Fibroblast of peridontal ligament (primary cell): Measurements from ENCODE around the gene FKTN.
A peak's percentile ranks its signal among the peaks of the same experiment; 100 is the strongest.

Source experiments
- DNase-seq: peaks from one replicate; pipeline ENCODE4 v3.0.0-alpha.2; 2010; ENCODE audit errors: extremely low read depth

Gene FKTN

GRCh38 chr9:105632807-105633206, 74.9 kb downstream of the FKTN start:
- DNase-seq = no peak

GRCh38 chr9:105633411-105633810, 75.5 kb downstream of the FKTN start:
- DNase-seq = no peak

GRCh38 chr9:105636331-105636730, 78.4 kb downstream of the FKTN start:
- no peak for DNase-seq

- peak; percentile 12 for DNase-seq
Observed at GRCh38 chr9:105637787-105638395, 80.0 kb downstream of the FKTN start.

- DNase-seq = no peak
Observed at GRCh38 chr9:105639936-105640335, 82.0 kb downstream of the FKTN start.

GRCh38 chr9:105643795-105644194, 85.9 kb downstream of the FKTN start:
- DNase-seq = no peak

- no peak for DNase-seq
Observed at GRCh38 chr9:105646879-105647594, 89.1 kb downstream of the FKTN start.

- no peak for DNase-seq
Observed at GRCh38 chr9:105647595-105648349, 89.8 kb downstream of the FKTN start.

GRCh38 chr9:105651806-105652205, 93.9 kb downstream of the FKTN start:
- DNase-seq = no peak

- DNase-seq = no peak
Observed at GRCh38 chr9:105656131-105656921, 98.4 kb downstream of the FKTN start.

GRCh38 chr9:105658351-105658750, 100.4 kb downstream of the FKTN start:
- no peak for DNase-seq

GRCh38 chr9:105661011-105661410, 103.1 kb downstream of the FKTN start:
- DNase-seq = no peak

- DNase-seq = no peak
Observed at GRCh38 chr9:105662184-105663104, 104.5 kb downstream of the FKTN start, which contains the start of gene TAL2. Gene TAL2 (plus strand): TSS chr9:105662457. CDS start chr9:105662497, 40 bp downstream.

- DNase-seq = no peak
Observed at GRCh38 chr9:105663914-105664313, 106.0 kb downstream of the FKTN start.

GRCh38 chr9:105667867-105668266, 109.9 kb downstream of the FKTN start:
- no peak for DNase-seq

- DNase-seq = no peak
Observed at GRCh38 chr9:105670315-105670714, 112.4 kb downstream of the FKTN start.

GRCh38 chr9:105670775-105671174, 112.8 kb downstream of the FKTN start:
- DNase-seq = no peak

GRCh38 chr9:105672711-105673234, 114.8 kb downstream of the FKTN start:
- DNase-seq = no peak

GRCh38 chr9:105673850-105674387, 116.0 kb downstream of the FKTN start:
- no peak for DNase-seq

- no peak for DNase-seq
Observed at GRCh38 chr9:105676351-105676923, 118.5 kb downstream of the FKTN start.
